ENCODE data around the gene BCAS3.

DNA sequence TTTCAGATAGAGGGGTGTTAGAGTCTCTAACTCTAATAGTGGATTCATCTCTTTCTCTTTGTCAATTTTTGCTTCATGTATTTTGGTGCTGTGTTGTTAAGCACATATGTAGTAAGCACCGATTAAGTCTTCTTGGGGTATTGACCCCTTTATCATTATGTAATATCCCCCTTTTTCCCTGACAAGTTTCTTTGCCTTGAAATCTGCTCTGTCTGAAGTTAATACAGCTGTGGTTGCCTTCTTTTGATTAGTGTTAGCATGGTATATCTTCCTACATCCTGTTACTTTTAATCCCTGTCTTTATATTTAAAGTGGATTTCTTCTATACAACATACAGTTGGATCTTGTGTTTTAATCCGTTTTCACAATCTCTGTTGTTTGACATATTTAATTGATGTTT is 60.6 kb downstream of the BCAS3 start:
- TF ChIP-seq EZH2 (IDR thresholded peaks at IDR 0.05; ENCODE audit: borderline replicate concordance, low read length), result no peak
- TF ChIP-seq, protein P1, sequence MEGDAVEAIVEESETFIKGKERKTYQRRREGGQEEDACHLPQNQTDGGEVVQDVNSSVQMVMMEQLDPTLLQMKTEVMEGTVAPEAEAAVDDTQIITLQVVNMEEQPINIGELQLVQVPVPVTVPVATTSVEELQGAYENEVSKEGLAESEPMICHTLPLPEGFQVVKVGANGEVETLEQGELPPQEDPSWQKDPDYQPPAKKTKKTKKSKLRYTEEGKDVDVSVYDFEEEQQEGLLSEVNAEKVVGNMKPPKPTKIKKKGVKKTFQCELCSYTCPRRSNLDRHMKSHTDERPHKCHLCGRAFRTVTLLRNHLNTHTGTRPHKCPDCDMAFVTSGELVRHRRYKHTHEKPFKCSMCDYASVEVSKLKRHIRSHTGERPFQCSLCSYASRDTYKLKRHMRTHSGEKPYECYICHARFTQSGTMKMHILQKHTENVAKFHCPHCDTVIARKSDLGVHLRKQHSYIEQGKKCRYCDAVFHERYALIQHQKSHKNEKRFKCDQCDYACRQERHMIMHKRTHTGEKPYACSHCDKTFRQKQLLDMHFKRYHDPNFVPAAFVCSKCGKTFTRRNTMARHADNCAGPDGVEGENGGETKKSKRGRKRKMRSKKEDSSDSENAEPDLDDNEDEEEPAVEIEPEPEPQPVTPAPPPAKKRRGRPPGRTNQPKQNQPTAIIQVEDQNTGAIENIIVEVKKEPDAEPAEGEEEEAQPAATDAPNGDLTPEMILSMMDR (IDR thresholded peaks at IDR 0.05; ENCODE audit: low read length), result no peak

Data from OCI-LY1 (cell line).